OCI-LY3 (cell line): Measurements from ENCODE around the gene C11orf21.

Source experiments
- H2AFZ ChIP-seq: fragments of 200-600, 300-600 bp; shearing (Covaris generic); 2 replicates; pipeline ENCODE4 v1.6.0; 2014; ENCODE audit warnings: antibody characterized with exemption, low read depth, low read length
- H3K27ac ChIP-seq: fragments of 200-600, 300-600 bp; sonication (generic); 2 replicates; pipeline ENCODE4 v1.5.1; 2014; ENCODE audit warnings: mild to moderate bottlenecking, low read length, moderate library complexity, mixed read lengths
- H3K27me3 ChIP-seq: fragments of 200-600, 300-600 bp; sonication (generic); 2 replicates; pipeline ENCODE4 v1.6.1; 2014; ENCODE audit warnings: low read depth, low read length, mixed read lengths
- H3K36me3 ChIP-seq: fragments of 200-600, 300-600 bp; sonication (generic); replicated peaks from 2 replicates; pipeline ENCODE3; 2014; ENCODE audit warnings: low read depth, low read length, mixed read lengths
- H3K4me1 ChIP-seq: fragments of 300-600, 200-600 bp; sonication (generic); 2 replicates; pipeline ENCODE4 v1.6.1; 2014; ENCODE audit warnings: low read length, mixed read lengths
- H3K4me2 ChIP-seq: fragments of 200-600, 300-600 bp; sonication (generic); 2 replicates; pipeline ENCODE4 v1.6.1; 2014; ENCODE audit warnings: low read length, mixed read lengths
- H3K4me3 ChIP-seq: fragments of 300-600, 200-600 bp; sonication (generic); 2 replicates; pipeline ENCODE4 v1.5.1; 2014; ENCODE audit warnings: antibody characterized with exemption, mild to moderate bottlenecking, low read length, moderate library complexity
- H3K79me2 ChIP-seq: fragments of 300-600, 200-600 bp; shearing (Covaris generic); 2 replicates; pipeline ENCODE4 v1.6.1; 2014; ENCODE audit warnings: mild to moderate bottlenecking, low read length, mixed read lengths
- H3K9ac ChIP-seq: fragments of 300-600, 200-600 bp; shearing (Covaris generic); 2 replicates; pipeline ENCODE4 v1.6.0; 2014; ENCODE audit warnings: mild to moderate bottlenecking, low read length, moderate library complexity
- H3K9me3 ChIP-seq: fragments of 200-600, 300-600 bp; shearing (Covaris generic); 2 replicates; pipeline ENCODE4 v1.6.1; 2014; ENCODE audit warnings: low read length, mixed read lengths; ENCODE audit not compliant: insufficient read depth
- H4K20me1 ChIP-seq: fragments of 200-600, 300-600 bp; sonication (generic); 2 replicates; pipeline ENCODE4 v1.6.1; 2016; ENCODE audit warnings: low read length, mixed read lengths; ENCODE audit not compliant: insufficient read depth
- CTCF ChIP-seq: fragments of 200-600, 300-600 bp; sonication (generic); IDR thresholded peaks from 2 replicates; pipeline ENCODE4 v1.5.1; 2014; ENCODE audit warnings: antibody characterized with exemption, low read length, low read depth
- EZH2phosphoT487 ChIP-seq: fragments of 200-600 bp; shearing (Covaris generic); IDR thresholded peaks from 2 replicates; pipeline ENCODE4 v1.6.1; 2018; ENCODE audit warnings: antibody characterized with exemption, mixed run types, low read depth

C11orf21 gene

GRCh38 chr11:2330696-2331095 is 29.0 kb upstream of the C11orf21 start:
- no peak overlapping the region for H3K27ac ChIP-seq
- H3K9me3 ChIP-seq: no peaks in the 10 kb centered on the region
- H4K20me1 ChIP-seq: no peaks in the 10 kb centered on the region
- no peaks in the 10 kb centered on the region for H3K36me3 ChIP-seq
- H3K79me2 ChIP-seq: no peaks in the 10 kb centered on the region
- TF ChIP-seq EZH2phosphoT487 (no peak), CTCF (no peak)
- no peak overlapping the region for H3K9ac ChIP-seq
- H3K4me1 ChIP-seq: no peaks in the 10 kb centered on the region
- H3K4me3 ChIP-seq: no peak overlapping the region
- no peaks in the 10 kb centered on the region for H3K27me3 ChIP-seq
- H2AFZ ChIP-seq: no peak overlapping the region
- no peak overlapping the region for H3K4me2 ChIP-seq

- TF ChIP-seq EZH2phosphoT487: no peak
- TF ChIP-seq CTCF: no peak
- no peak overlapping the region for H3K9ac ChIP-seq
- H2AFZ ChIP-seq: no peak overlapping the region
- no peak overlapping the region for H3K4me3 ChIP-seq
- H3K4me2 ChIP-seq: no peak overlapping the region
- H3K27me3 ChIP-seq: no peaks in the 10 kb centered on the region
- no peaks in the 10 kb centered on the region for H4K20me1 ChIP-seq
- H3K27ac ChIP-seq: no peak overlapping the region
- H3K9me3 ChIP-seq: no peaks in the 10 kb centered on the region
- H3K36me3 ChIP-seq: no peaks in the 10 kb centered on the region
- H3K4me1 ChIP-seq: no peaks in the 10 kb centered on the region
- H3K79me2 ChIP-seq: no peaks in the 10 kb centered on the region
Measured at GRCh38 chr11:2329551-2329950, 27.8 kb upstream of the C11orf21 start.

- H3K4me3 ChIP-seq: no peak overlapping the region
- no peak overlapping the region for H3K9ac ChIP-seq
- H3K4me1 ChIP-seq: no peaks in the 10 kb centered on the region
- H3K27me3 ChIP-seq: no peaks in the 10 kb centered on the region
- H4K20me1 ChIP-seq: no peaks in the 10 kb centered on the region
- H3K79me2 ChIP-seq: no peaks in the 10 kb centered on the region
- H3K27ac ChIP-seq: no peak overlapping the region
- no peaks in the 10 kb centered on the region for H3K9me3 ChIP-seq
- no peak for TF ChIP-seq CTCF
- TF ChIP-seq EZH2phosphoT487: no peak
- no peaks in the 10 kb centered on the region for H3K36me3 ChIP-seq
- no peak overlapping the region for H3K4me2 ChIP-seq
- no peak overlapping the region for H2AFZ ChIP-seq
Measured at GRCh38 chr11:2328656-2329354, 27.1 kb upstream of the C11orf21 start.

GRCh38 chr11:2328021-2328420 is 26.3 kb upstream of the C11orf21 start:
- no peak overlapping the region for H3K27ac ChIP-seq
- no peaks in the 10 kb centered on the region for H4K20me1 ChIP-seq
- H3K27me3 ChIP-seq: no peaks in the 10 kb centered on the region
- TF ChIP-seq EZH2phosphoT487 (no peak), CTCF (no peak)
- H3K4me2 ChIP-seq: no peak overlapping the region
- H3K36me3 ChIP-seq: no peaks in the 10 kb centered on the region
- no peaks in the 10 kb centered on the region for H3K4me1 ChIP-seq
- H2AFZ ChIP-seq: no peak overlapping the region
- H3K9ac ChIP-seq: no peak overlapping the region
- H3K4me3 ChIP-seq: no peak overlapping the region
- H3K9me3 ChIP-seq: no peaks in the 10 kb centered on the region
- H3K79me2 ChIP-seq: no peaks in the 10 kb centered on the region
